ENCODE measurements around the gene MAGI1. TPM values are rescaled to one million over a fixed set of nuclear protein-coding genes. Genes with fewer than 3 reads are reported as not detected.

Gene MAGI1
- total RNA-seq, 1 experiment from 2014 or later, result 38.6 TPM

- no peaks in the 10 kb centered on the region for H4K20me1 ChIP-seq (ENCODE audit: insufficient read depth)
- H2AFZ ChIP-seq (ENCODE audit: low read depth, low read length, poor library complexity, severe bottlenecking), result no peak overlapping the region
- H3K4me3 ChIP-seq (replicated peaks in 1 of 2; ENCODE audit: low read depth in 1 of 2, low read length in 2 of 2), result no peak overlapping the region
- H3K4me1 ChIP-seq (ENCODE audit: control insufficient read depth in 1 of 2, insufficient read depth in 2 of 2, low read length in 2 of 2), result peaks cover 0 to 3% of the 10 kb centered on the region in 2 experiments; a peak in 1 of 4 replicates
- no peak overlapping the region for H3K9ac ChIP-seq (ENCODE audit: low read length)
- POLR2A ChIA-PET, result no interaction called here
- BruUV-seq (replicated peaks), result no TSS peak
- no peak overlapping the region for H3K4me2 ChIP-seq (ENCODE audit: low read length)
- no peak for DNase-seq (ENCODE audit: low read depth, low spot score)
- no peaks in the 10 kb centered on the region for H3K36me3 ChIP-seq (ENCODE audit: control insufficient read depth in 1 of 2, insufficient read depth in 2 of 2, low read length in 2 of 2)
- no peak overlapping the region for H3K27ac ChIP-seq (ENCODE audit: low read depth, low read length)
- RAD21 ChIA-PET (ENCODE audit: low non-redundant PET in 1 of 2, low total read pairs in 2 of 2, uncharacterized antibody in 2 of 2, unreplicated experiment in 2 of 2), result no interaction called here
- intact Hi-C loops (cut with micrococcal nuclease), result no loop called here
- no peaks in the 10 kb centered on the region; the same call in 1 of the 2 replicates for H3K9me2 ChIP-seq (ENCODE audit: insufficient read depth)
- no peak for ATAC-seq
- no peaks in the 10 kb centered on the region for H3K27me3 ChIP-seq (ENCODE audit: insufficient read depth, low read length)
- TF ChIP-seq CBX3 (IDR thresholded peaks at IDR 0.05; ENCODE audit: low read depth) (no peak), FOSL1 (IDR thresholded peaks at IDR 0.05; ENCODE audit: low read depth) (no peak), CEBPB (IDR thresholded peaks at IDR 0.05; ENCODE audit: low read depth) (no peak), MAX (IDR thresholded peaks at IDR 0.05) (no peak), SRF (IDR thresholded peaks at IDR 0.05; ENCODE audit: low read depth) (no peak), ELF1 (IDR thresholded peaks at IDR 0.05; ENCODE audit: borderline replicate concordance, low read depth) (no peak), POLR2AphosphoS5 (IDR thresholded peaks at IDR 0.05; ENCODE audit: low read depth, low read length) (no peak), POLR2A (IDR thresholded peaks at IDR 0.05; ENCODE audit: borderline replicate concordance, extremely low read depth, insufficient read depth, insufficient read length) (no peak), SP1 (IDR thresholded peaks at IDR 0.05; ENCODE audit: low read depth) (no peak), REST (IDR thresholded peaks at IDR 0.05; ENCODE audit: low read depth) (no peak), TCF7L2 (IDR thresholded peaks at IDR 0.05; ENCODE audit: borderline replicate concordance, extremely low read depth, insufficient read depth, insufficient read length) (no peak), YY1 (IDR thresholded peaks at IDR 0.05; ENCODE audit: extremely low read depth, insufficient replicate concordance, low read depth, low read length) (no peak), JUND (IDR thresholded peaks at IDR 0.05) (no peak), ZFX (IDR thresholded peaks at IDR 0.05) (no peak), RAD21 (IDR thresholded peaks at IDR 0.05; ENCODE audit: low read depth) (no peak), EGR1 (IDR thresholded peaks at IDR 0.05; ENCODE audit: low read depth) (no peak), ZBTB33 (IDR thresholded peaks at IDR 0.05; ENCODE audit: extremely low read depth, insufficient replicate concordance, low read length) (no peak)
- no peaks in the 10 kb centered on the region for H3K79me2 ChIP-seq (ENCODE audit: insufficient read depth, low read length)
- CTCF ChIA-PET, result no interaction called here
- no peaks in the 10 kb centered on the region for H3K9me3 ChIP-seq (ENCODE audit: control insufficient read depth in 1 of 2, insufficient read depth in 1 of 2, low read depth in 1 of 2, low read length in 2 of 2)
Measured at GRCh38 chr3:65777050-65777449, 261.7 kb downstream of the MAGI1 start.
